GM12891 (cell line): ENCODE results near the gene THAP3.

ENCODE experiments used
- POLR2A ChIP-seq: IDR thresholded peaks from 2 replicates; pipeline ENCODE4 v1.6.1; 2011; ENCODE audit warnings: low read depth, low read length, control low read depth
- TAF1 ChIP-seq: IDR thresholded peaks from 2 replicates; pipeline ENCODE4 v1.6.1; 2011; ENCODE audit warnings: low read depth, low read length, control low read depth

DNA sequence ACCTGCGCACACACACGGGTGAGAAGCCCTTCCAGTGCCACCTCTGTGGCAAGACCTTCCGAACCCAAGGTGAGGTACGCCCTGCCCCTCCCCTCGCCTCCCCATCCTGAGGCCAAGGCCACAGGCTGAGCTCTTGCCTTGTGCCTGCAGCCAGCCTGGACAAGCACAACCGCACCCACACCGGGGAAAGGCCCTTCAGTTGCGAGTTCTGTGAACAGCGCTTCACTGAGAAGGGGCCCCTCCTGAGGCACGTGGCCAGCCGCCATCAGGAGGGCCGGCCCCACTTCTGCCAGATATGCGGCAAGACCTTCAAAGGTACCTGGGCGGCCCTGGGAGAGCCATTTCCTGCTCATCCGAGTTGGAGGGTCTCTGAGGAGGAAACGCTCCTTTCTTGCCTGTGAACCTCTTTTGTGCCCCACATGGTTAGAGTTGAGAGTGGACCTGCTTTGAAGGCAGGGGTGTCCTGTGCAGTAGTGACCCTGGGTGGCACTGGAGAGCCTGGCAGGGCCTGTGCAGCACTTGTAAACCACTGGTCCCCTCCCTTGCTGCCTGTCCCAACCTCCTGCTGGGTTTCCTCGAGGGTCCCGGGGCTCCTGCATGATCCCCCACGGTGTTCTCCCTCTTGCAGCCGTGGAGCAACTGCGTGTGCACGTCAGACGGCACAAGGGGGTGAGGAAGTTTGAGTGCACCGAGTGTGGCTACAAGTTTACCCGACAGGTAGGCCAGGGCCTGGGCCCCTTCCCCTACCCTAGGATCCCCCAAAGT is 36.4 kb upstream of the THAP3 start:
- TF ChIP-seq TAF1 (no peak), POLR2A (no peak)
